Neural crest cell (in vitro differentiated cells): ENCODE results near the gene CRTC1. TPM values are rescaled to one million over a fixed set of nuclear protein-coding genes. Genes with fewer than 3 reads are reported as not detected.
"Not testable (repeated sequence)": the region's sequence is repeated elsewhere in the genome, so short reads cannot be mapped to it uniquely, and the experiment has no call there.

Experiments used
- DNase-seq: peaks from one replicate; pipeline ENCODE4 v3.0.0; 2021; ENCODE audit warnings: low read depth, mixed read lengths, low spot score
- H3K27ac Mint-ChIP-seq: one replicate; pipeline ENCODE4 v1.8.0; 2021; ENCODE audit warnings: mild to moderate bottlenecking, mixed read lengths; ENCODE audit not compliant: unreplicated experiment
- H3K27me3 Mint-ChIP-seq: 2 replicates; pipeline ENCODE4 v1.8.0; 2021; ENCODE audit warnings: low read depth, mild to moderate bottlenecking, mixed read lengths
- H3K36me3 Mint-ChIP-seq: 2 replicates; pipeline ENCODE4 v1.8.0; 2021; ENCODE audit warnings: low read depth, mild to moderate bottlenecking, mixed read lengths
- H3K4me1 Mint-ChIP-seq: 2 replicates; pipeline ENCODE4 v1.8.0; 2021; ENCODE audit warnings: mixed read lengths
- H3K4me3 Mint-ChIP-seq: one replicate; pipeline ENCODE4 v1.8.0; 2021; ENCODE audit warnings: mild to moderate bottlenecking, mixed read lengths
- H3K9me3 Mint-ChIP-seq: 2 replicates; pipeline ENCODE4 v1.8.0; 2021; ENCODE audit warnings: mixed read lengths
- total RNA-seq: library from RNA; stranded (reverse); gene quantifications from 2 replicates; pipeline ENCODE4 v1.2.1, GENCODE V29; 2021
- TF ChIP-seq, protein P1 (sequence below): fragments of 200-600 bp; sonication (generic); conservative IDR thresholded peaks from 2 replicates; pipeline ENCODE4 v1.5.0; 2021; ENCODE audit warnings: antibody characterized with exemption, mild to moderate bottlenecking

Gene CRTC1
- total RNA-seq, 1 donor from 2014 or later, result 24.1 TPM

DNA sequence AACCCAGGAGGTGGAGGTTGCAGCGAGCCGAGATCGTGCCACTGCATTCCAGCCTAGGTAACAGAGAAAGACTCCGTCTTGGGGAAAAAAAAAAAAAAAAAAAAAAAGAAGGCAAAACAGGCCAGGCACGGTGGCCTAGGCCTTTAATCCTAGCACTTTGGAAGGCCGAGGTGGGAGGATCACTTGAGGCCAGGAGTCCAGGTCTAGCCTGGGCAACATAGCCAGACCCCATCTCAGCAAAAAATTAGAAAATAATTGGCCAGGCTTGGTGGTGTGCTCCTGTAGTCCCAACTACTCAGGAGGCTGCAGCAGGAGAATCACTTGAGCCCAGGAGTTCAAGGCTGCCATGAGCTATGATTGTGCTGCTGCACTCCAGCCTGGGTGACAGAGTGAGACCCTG lies 43.4 kb downstream of the CRTC1 start:
- DNase-seq, result no peak
- H3K4me1 Mint-ChIP-seq, result peaks cover 13% of the 10 kb centered on the region
- no peak overlapping the region for H3K27ac Mint-ChIP-seq
- peaks cover 3% of the 10 kb centered on the region for H3K36me3 Mint-ChIP-seq
- H3K27me3 Mint-ChIP-seq, result no peaks in the 10 kb centered on the region
- no peak overlapping the region for H3K4me3 Mint-ChIP-seq
- no peaks in the 10 kb centered on the region for H3K9me3 Mint-ChIP-seq
- TF ChIP-seq, protein P1, sequence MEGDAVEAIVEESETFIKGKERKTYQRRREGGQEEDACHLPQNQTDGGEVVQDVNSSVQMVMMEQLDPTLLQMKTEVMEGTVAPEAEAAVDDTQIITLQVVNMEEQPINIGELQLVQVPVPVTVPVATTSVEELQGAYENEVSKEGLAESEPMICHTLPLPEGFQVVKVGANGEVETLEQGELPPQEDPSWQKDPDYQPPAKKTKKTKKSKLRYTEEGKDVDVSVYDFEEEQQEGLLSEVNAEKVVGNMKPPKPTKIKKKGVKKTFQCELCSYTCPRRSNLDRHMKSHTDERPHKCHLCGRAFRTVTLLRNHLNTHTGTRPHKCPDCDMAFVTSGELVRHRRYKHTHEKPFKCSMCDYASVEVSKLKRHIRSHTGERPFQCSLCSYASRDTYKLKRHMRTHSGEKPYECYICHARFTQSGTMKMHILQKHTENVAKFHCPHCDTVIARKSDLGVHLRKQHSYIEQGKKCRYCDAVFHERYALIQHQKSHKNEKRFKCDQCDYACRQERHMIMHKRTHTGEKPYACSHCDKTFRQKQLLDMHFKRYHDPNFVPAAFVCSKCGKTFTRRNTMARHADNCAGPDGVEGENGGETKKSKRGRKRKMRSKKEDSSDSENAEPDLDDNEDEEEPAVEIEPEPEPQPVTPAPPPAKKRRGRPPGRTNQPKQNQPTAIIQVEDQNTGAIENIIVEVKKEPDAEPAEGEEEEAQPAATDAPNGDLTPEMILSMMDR, result no peak

DNA sequence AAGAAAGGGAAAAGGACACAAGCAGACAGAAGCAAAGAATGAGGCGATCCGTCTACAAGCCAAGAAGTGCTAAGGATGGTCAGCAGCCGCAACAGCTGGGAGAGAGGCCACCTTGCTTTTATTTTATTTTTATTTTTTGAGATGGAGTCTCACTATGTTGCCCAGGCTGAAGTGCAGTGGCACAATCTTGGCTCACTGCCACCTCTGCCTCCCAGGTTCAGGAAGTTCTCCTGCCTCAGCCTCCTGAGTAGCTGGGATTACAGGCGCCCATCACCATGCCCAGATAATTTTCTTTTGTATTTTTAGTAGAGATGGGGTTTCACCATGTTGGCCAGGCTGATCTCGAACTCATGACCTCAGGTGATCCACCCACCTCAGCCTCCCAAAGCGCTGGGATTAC lies 44.1 kb downstream of the CRTC1 start:
- H3K4me1 Mint-ChIP-seq, result peaks cover 18% of the 10 kb centered on the region
- not testable (repeated sequence) for H3K36me3 Mint-ChIP-seq, H3K4me3 Mint-ChIP-seq, H3K9me3 Mint-ChIP-seq, DNase-seq, H3K27ac Mint-ChIP-seq, H3K27me3 Mint-ChIP-seq

DNA sequence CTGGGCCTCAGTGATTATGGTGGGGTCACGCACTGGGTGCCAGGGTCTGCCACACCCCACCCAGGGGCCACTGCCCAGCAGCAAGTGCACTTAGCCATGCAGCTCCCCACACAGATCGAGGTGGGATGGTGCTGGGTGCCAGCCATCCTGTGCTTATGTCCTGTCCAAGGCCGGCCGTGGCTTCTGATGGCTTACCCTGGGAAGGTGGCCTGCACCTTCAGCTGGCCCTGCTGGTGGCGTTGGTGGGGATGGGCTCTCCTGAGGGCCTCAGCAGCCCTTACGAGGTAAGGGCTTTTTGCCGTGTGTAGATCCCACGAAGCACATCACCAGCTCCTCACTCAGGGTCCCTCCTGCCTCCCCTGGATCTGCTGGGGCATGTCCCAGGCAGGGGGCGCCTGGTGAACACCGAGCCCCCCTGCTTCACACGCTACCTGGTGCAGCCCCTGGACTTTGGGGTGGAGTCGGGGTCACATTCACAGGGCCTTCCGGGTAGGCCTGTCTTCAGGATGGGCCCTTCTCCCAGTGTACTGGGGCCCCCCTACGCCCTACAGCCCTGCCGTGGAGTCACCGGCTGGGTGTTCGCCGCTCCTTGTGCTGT lies 46.6 kb downstream of the CRTC1 start:
- H3K4me3 Mint-ChIP-seq, result no peak overlapping the region
- H3K27ac Mint-ChIP-seq, result no peak overlapping the region
- no peaks in the 10 kb centered on the region for H3K36me3 Mint-ChIP-seq
- no peaks in the 10 kb centered on the region for H3K27me3 Mint-ChIP-seq
- DNase-seq, result no peak
- peaks cover 19% of the 10 kb centered on the region for H3K4me1 Mint-ChIP-seq
- TF ChIP-seq, protein P1, result no peak
- no peaks in the 10 kb centered on the region for H3K9me3 Mint-ChIP-seq

DNA sequence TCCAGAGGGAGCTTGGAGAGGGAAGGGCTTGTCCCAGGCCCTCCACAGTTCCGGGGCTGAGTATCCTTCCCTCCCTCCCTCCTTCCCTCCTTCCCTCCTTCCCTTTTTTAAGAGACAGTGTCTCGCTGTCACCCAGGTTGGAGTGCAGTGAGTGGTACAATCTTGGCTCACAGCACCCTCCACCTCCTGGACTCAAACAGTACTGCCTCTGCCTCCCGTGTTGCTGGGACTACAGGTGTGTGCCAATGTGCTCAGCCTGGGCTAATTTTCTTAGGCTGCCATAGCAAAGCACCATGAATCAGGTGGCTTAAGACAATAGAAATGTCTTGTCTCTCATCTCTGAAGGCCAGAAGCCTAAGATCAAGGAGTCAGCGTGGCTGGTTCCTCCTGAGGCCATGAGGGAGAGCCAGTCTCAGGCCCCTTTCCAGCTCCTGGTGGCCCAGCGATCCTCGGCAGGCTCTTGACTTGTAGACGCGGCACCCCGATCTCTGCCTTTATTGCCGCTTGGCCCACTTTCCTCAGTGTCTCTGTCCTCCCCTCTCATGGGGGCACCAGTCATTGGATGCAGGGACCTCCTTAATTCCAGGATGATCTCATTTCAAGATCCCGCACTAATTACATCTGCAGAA lies 47.5 kb downstream of the CRTC1 start:
- peaks cover 19% of the 10 kb centered on the region for H3K4me1 Mint-ChIP-seq
- no peak overlapping the region for H3K27ac Mint-ChIP-seq
- no peaks in the 10 kb centered on the region for H3K27me3 Mint-ChIP-seq

DNA sequence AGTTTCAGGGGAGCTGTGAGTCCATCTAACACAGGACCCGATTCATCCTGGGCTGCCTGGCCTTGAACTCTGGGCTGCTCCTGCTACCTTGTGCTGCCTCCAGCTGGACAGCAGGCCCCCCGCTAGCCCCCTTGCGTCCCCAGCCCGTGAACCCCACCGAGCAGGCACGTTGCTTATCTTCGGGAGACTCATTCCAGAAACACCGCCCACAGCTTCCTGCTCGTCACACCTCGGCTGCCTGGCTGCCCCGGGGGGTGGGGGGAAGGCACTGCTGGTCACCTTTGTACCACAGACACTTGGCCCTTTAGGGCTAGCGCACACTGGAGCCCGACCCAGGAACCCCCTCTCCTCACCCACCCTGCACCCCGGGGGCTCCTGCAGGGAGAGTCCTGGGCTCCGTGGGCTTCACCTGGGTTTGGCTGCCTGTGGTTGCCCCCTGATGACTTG lies 48.1 kb downstream of the CRTC1 start:
- no peaks in the 10 kb centered on the region for H3K36me3 Mint-ChIP-seq
- no peaks in the 10 kb centered on the region for H3K27me3 Mint-ChIP-seq
- H3K4me3 Mint-ChIP-seq, result no peak overlapping the region
- H3K27ac Mint-ChIP-seq, result no peak overlapping the region
- TF ChIP-seq, protein P1, result no peak
- no peaks in the 10 kb centered on the region for H3K9me3 Mint-ChIP-seq
- H3K4me1 Mint-ChIP-seq, result peaks cover 19% of the 10 kb centered on the region
- no peak for DNase-seq

More for the DNA sequence above, 47.5 kb downstream of the CRTC1 start:
- TF ChIP-seq, protein P1, result no peak
- Mint-ChIP-seq H3K36me3 (no peaks in the 10 kb centered on the region), H3K9me3 (no peaks in the 10 kb centered on the region), H3K4me3 (no peak overlapping the region)
- no peak for DNase-seq

DNA sequence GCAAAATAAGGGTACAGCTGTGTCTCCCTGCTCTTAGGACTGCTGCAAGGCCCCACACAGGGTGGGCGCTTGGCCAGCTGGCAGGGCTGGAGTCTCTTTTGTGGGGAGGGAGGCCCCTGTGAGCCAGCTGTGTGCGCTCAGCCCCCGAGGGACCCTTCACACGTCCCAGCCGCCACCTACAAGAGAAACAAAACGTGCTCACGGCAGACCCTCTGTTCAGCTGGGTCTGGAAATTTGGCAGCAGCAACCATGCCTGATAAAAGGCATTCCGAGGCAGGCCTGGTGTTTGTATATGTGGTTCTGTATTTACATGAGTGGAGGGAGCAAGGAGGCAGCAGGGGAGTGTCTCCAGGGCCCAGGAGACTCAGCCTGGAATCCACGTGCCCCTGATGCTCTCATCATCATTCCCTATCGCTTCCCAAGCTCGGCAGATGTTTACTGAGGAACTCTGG lies 49.7 kb downstream of the CRTC1 start:
- DNase-seq, result no peak
- Mint-ChIP-seq H3K4me1 (peaks cover 24% of the 10 kb centered on the region), H3K27ac (no peak overlapping the region), H3K4me3 (no peak overlapping the region), H3K27me3 (no peaks in the 10 kb centered on the region), H3K9me3 (no peaks in the 10 kb centered on the region), H3K36me3 (no peaks in the 10 kb centered on the region)
- TF ChIP-seq, protein P1, result no peak

DNA sequence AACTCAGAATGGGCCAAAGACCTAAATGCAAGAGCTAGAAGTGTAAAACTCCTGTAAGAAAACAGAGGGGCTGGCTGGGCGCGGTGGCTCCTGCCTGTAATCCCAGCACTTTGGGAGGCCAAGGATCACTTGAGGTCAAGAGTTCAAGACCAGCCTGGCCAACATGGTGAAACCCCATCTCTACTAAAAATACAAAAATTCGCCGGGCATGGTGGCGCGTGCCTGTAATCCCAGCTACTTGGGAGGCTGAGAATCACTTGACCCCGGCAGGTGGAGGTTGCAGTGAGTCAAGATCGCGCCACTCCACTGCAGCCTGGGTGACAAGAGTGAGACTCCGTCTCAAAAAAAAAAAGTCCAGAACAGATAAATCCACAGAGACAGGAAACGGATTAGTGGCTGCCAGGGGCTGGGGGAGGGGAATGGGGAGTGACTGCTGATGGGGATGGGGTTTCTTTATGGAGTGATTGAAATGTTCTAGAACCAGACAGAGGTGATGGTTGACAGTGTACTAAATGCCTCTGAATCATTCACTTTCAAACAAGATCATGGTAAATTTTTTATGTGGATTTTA lies 50.4 kb downstream of the CRTC1 start:
- DNase-seq, H3K4me3 Mint-ChIP-seq, H3K27ac Mint-ChIP-seq, H3K9me3 Mint-ChIP-seq, H3K27me3 Mint-ChIP-seq, H3K36me3 Mint-ChIP-seq: not testable (repeated sequence)
- H3K4me1 Mint-ChIP-seq, result peaks cover 24% of the 10 kb centered on the region
